Osteoblast (primary cell): ENCODE results near the gene NMT1. TPM values are rescaled to one million over a fixed set of nuclear protein-coding genes. Genes with fewer than 3 reads are reported as not detected.

Experiments
- DNase-seq: peaks from one replicate; pipeline ENCODE4 v3.0.0; 2011; ENCODE audit warnings: low spot score, mixed read lengths; ENCODE audit not compliant: insufficient read length; ENCODE audit errors: missing footprints
- H2AFZ ChIP-seq: 2 replicates; pipeline ENCODE4 v1.6.0; 2011; ENCODE audit warnings: mild to moderate bottlenecking, low read length
- H3K27ac ChIP-seq: 2 replicates; pipeline ENCODE4 v1.5.1; 2011; ENCODE audit warnings: mild to moderate bottlenecking, low read depth, low read length, moderate library complexity
- H3K27me3 ChIP-seq: 2 replicates; pipeline ENCODE4 v1.6.0; 2012; ENCODE audit warnings: mild to moderate bottlenecking, control low read depth, inconsistent platforms, low read length, moderate library complexity; ENCODE audit not compliant: insufficient read depth
- H3K36me3 ChIP-seq: 2 replicates; pipeline ENCODE4 v1.5.1; 2011; ENCODE audit warnings: mild to moderate bottlenecking, low read length, control low read depth, moderate library complexity; ENCODE audit not compliant: insufficient read depth
- H3K4me1 ChIP-seq: 2 replicates; pipeline ENCODE4 v1.5.1; 2011; ENCODE audit warnings: mild to moderate bottlenecking, low read length, control low read depth, moderate library complexity; ENCODE audit not compliant: insufficient read depth
- H3K4me2 ChIP-seq: 2 replicates; pipeline ENCODE4 v1.6.0; 2011; ENCODE audit warnings: mild to moderate bottlenecking, low read length; ENCODE audit not compliant: insufficient read depth
- H3K4me3 ChIP-seq: fragments of 200-600 bp; sonication (generic); 3 replicates; pipeline ENCODE4 v1.5.1; 2012; ENCODE audit warnings: mild to moderate bottlenecking, low read length, inconsistent platforms; ENCODE audit not compliant: insufficient read depth
- H3K79me2 ChIP-seq: 2 replicates; pipeline ENCODE4 v1.6.0; 2012; ENCODE audit warnings: mild to moderate bottlenecking, low read length, control low read depth, inconsistent platforms; ENCODE audit not compliant: insufficient read depth
- H3K9me3 ChIP-seq: 2 replicates; pipeline ENCODE4 v1.5.1; 2011; ENCODE audit warnings: low read depth, low read length, control low read depth
- H4K20me1 ChIP-seq: 2 replicates; pipeline ENCODE4 v1.6.0; 2012; ENCODE audit warnings: mild to moderate bottlenecking, low read length, control low read depth; ENCODE audit not compliant: insufficient read depth
- CTCF ChIP-seq: IDR thresholded peaks from 2 replicates; pipeline ENCODE4 v1.5.1; 2011; ENCODE audit warnings: mild to moderate bottlenecking, low read depth, low read length, moderate library complexity; ENCODE audit errors: extremely low read depth
- total RNA-seq: library from RNA; depleted of rRNA; stranded (reverse); fragments of >200 nt; gene quantifications from 2 replicates; pipeline ENCODE4 v1.2.3, GENCODE V29; 2012

Gene NMT1
- total RNA-seq, 1 donor = 51.8 TPM

DNA sequence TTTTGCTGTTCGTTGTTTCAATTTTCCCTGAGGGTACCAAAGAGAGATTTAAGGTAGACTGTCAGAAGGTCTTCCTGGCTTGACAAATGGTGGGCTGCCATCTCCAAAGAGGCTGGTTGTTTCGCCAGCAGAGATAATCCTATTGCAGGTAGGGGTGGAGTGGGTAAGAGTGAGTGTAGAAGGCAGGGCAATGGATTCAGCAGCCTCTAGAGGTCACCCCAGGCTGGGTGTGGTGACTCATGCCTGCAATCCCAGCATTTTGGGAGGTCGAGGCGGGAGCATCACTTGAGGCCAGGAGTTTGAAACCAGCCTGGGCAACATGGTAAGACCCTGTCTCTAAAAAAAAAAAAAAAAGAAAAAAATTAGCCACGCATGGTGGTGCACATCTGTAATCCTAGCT is 44.3 kb upstream of the NMT1 start:
- no peak overlapping the region for H3K27ac ChIP-seq
- no peak overlapping the region for H2AFZ ChIP-seq
- H3K4me1 ChIP-seq = peaks cover 27% of the 10 kb centered on the region
- H3K4me3 ChIP-seq = no peak overlapping the region
- no peak overlapping the region for H3K4me2 ChIP-seq
- no peaks in the 10 kb centered on the region for H3K79me2 ChIP-seq
- no peaks in the 10 kb centered on the region for H3K36me3 ChIP-seq
- H3K27me3 ChIP-seq = peaks cover 4% of the 10 kb centered on the region
- peak; percentile 37 for TF ChIP-seq CTCF
- no peaks in the 10 kb centered on the region for H3K9me3 ChIP-seq
- peak; percentile 90 for DNase-seq
- H4K20me1 ChIP-seq = no peaks in the 10 kb centered on the region

- Histone ChIP-seq H3K36me3 (no peaks in the 10 kb centered on the region), H3K27me3 (peaks cover 4% of the 10 kb centered on the region), H3K27ac (no peak overlapping the region), H3K79me2 (no peaks in the 10 kb centered on the region), H4K20me1 (no peaks in the 10 kb centered on the region), H3K9me3 (no peaks in the 10 kb centered on the region), H3K4me2 (peak overlapping the region; percentile 89), H2AFZ (peak overlapping the region; percentile 78), H3K4me3 (peak overlapping the region; percentile 77), H3K4me1 (peaks cover 16% of the 10 kb centered on the region)
- no peak for TF ChIP-seq CTCF
- DNase-seq = no peak
Observed at GRCh38 chr17:45018514-45018847, 42.6 kb upstream of the NMT1 start.

- TF ChIP-seq CTCF = peak; percentile 20
- peaks cover 4% of the 10 kb centered on the region for H3K27me3 ChIP-seq
- peak overlapping the region; percentile 78 for H2AFZ ChIP-seq
- no peaks in the 10 kb centered on the region for H3K79me2 ChIP-seq
- H3K4me2 ChIP-seq = peak overlapping the region; percentile 89
- H3K27ac ChIP-seq = no peak overlapping the region
- H4K20me1 ChIP-seq = no peaks in the 10 kb centered on the region
- peak overlapping the region; percentile 77 for H3K4me3 ChIP-seq
- DNase-seq = peak; percentile 98
- peaks cover 16% of the 10 kb centered on the region for H3K4me1 ChIP-seq
- H3K9me3 ChIP-seq = no peaks in the 10 kb centered on the region
- no peaks in the 10 kb centered on the region for H3K36me3 ChIP-seq
Observed at GRCh38 chr17:45018848-45019711, 42.0 kb upstream of the NMT1 start.

- no peaks in the 10 kb centered on the region for H3K9me3 ChIP-seq
- H3K36me3 ChIP-seq = no peaks in the 10 kb centered on the region
- no peaks in the 10 kb centered on the region for H4K20me1 ChIP-seq
- H3K27ac ChIP-seq = no peak overlapping the region
- H3K79me2 ChIP-seq = no peaks in the 10 kb centered on the region
- peaks cover 16% of the 10 kb centered on the region for H3K4me1 ChIP-seq
- peaks cover 4% of the 10 kb centered on the region for H3K27me3 ChIP-seq
- H3K4me2 ChIP-seq = peak overlapping the region; percentile 32
- peak; percentile 91 for DNase-seq
- H2AFZ ChIP-seq = no peak overlapping the region
- TF ChIP-seq CTCF = no peak
- no peak overlapping the region for H3K4me3 ChIP-seq
Observed at GRCh38 chr17:45020354-45021138, 40.6 kb upstream of the NMT1 start.
